PC-9 (cell line): ENCODE data around the gene LIF. TPM values are rescaled to one million over a fixed set of nuclear protein-coding genes. Genes with fewer than 3 reads are reported as not detected.
A peak's percentile ranks its signal among the peaks of the same experiment; 100 is the strongest.

ENCODE experiments used
- BruUV-seq: library from RNA; stranded (reverse); fragments of 400-500 nt; replicated peaks from 2 replicates; lab custom pipeline; 2021; lab: Mats Ljungman, UMichigan
- CTCF ChIA-PET: fragments of 300-600 bp; sonication (Branson Sonifier 250); formaldehyde crosslinking; loops from one replicate; lab custom pipeline; 2022; ENCODE audit warnings: antibody characterized with exemption; lab: Charles Lee
- POLR2A ChIA-PET: fragments of 300-600 bp; sonication (Branson Sonifier 250); formaldehyde crosslinking; loops from one replicate; lab custom pipeline; 2022; ENCODE audit warnings: antibody characterized with exemption; ENCODE audit not compliant: unreplicated experiment; lab: Charles Lee
- DNase-seq, 2 experiments: peaks; one replicate each; pipeline versions ENCODE4 v3.0.0 to v3.0.0-alpha.2; 2015 to 2022; ENCODE audit warnings: mixed read lengths in 1 of 2
- H2AFZ ChIP-seq: fragments of 200-600 bp; sonication (generic); 2 replicates; pipeline ENCODE4 v1.8.1; 2017; ENCODE audit warnings: antibody characterized with exemption
- H3F3A ChIP-seq: fragments of 200-600 bp; sonication (generic); 2 replicates; pipeline ENCODE4 v1.8.1; 2017; ENCODE audit warnings: antibody characterized with exemption, mild to moderate bottlenecking, low read depth; ENCODE audit not compliant: insufficient read depth
- H3K27ac ChIP-seq: fragments of 200-600 bp; sonication (generic); 2 replicates; pipeline ENCODE4 v1.6.1; 2016; ENCODE audit warnings: mixed run types
- H3K27me3 ChIP-seq: fragments of 200-600 bp; sonication (generic); 2 replicates; pipeline ENCODE4 v1.6.1; 2016; ENCODE audit warnings: low read depth, mixed run types; ENCODE audit not compliant: insufficient read depth
- H3K36me3 ChIP-seq: fragments of 200-600 bp; sonication (generic); 2 replicates; pipeline ENCODE4 v1.6.1; 2016; ENCODE audit warnings: low read depth, mixed run types
- H3K4me1 ChIP-seq: fragments of 200-600 bp; sonication (generic); replicated peaks from 2 replicates; pipeline ENCODE4 v1.6.1; 2016; ENCODE audit warnings: mixed run types; ENCODE audit not compliant: insufficient read depth
- H3K4me2 ChIP-seq: fragments of 200-600 bp; sonication (generic); 2 replicates; pipeline ENCODE4 v1.6.1; 2017; ENCODE audit warnings: mixed run types
- H3K4me3 ChIP-seq: fragments of 200-600 bp; sonication (generic); 2 replicates; pipeline ENCODE4 v1.6.1; 2016; ENCODE audit warnings: mixed run types
- H3K79me2 ChIP-seq: fragments of 200-600 bp; sonication (generic); 2 replicates; pipeline ENCODE4 v1.6.1; 2017; ENCODE audit warnings: low read depth, mixed run types
- H3K9me2 ChIP-seq: fragments of 200-600 bp; sonication (generic); 2 replicates; pipeline ENCODE4 v1.8.1; 2017; ENCODE audit warnings: mild to moderate bottlenecking; ENCODE audit not compliant: insufficient read depth
- H3K9me3 ChIP-seq: fragments of 200-600 bp; sonication (generic); 2 replicates; pipeline ENCODE4 v1.8.1; 2016; ENCODE audit warnings: low read depth; ENCODE audit not compliant: insufficient read depth
- H4K20me1 ChIP-seq: fragments of 200-600 bp; sonication (generic); 2 replicates; pipeline ENCODE4 v1.8.1; 2017; ENCODE audit not compliant: insufficient read depth
- CTCF ChIP-seq: fragments of 200-600 bp; sonication (generic); conservative IDR thresholded peaks from 2 replicates; pipeline ENCODE4 v1.6.1; 2017; ENCODE audit warnings: mixed run types, antibody characterized with exemption, mild to moderate bottlenecking, moderate library complexity
- EZH2 ChIP-seq: fragments of 200-600 bp; sonication (generic); IDR thresholded peaks from 2 replicates; pipeline ENCODE4 v1.8.0; 2017; ENCODE audit warnings: antibody characterized with exemption, low read depth
- intact Hi-C: fragments of 100-400 bp; cut with micrococcal nuclease; formaldehyde crosslinking; loops from one replicate; pipeline ENCODE4 v1.10.0; 2022; ENCODE audit not compliant: unreplicated experiment
- total RNA-seq: library from RNA; stranded (reverse); gene quantifications from 2 replicates; pipeline ENCODE4 v1.2.3, GENCODE V29; 2021

LIF gene
- total RNA-seq, 1 experiment from 2014 or later = 17.4 TPM

- no peaks in the 10 kb centered on the region for H3K9me2 ChIP-seq
- CTCF ChIA-PET = interaction anchor here (1.0 kb wide), 1 partner anchor 28 kb away, joined by 4 read pairs; no protein-coding TSS in a partner anchor
- H3F3A ChIP-seq = peaks cover 38% of the 10 kb centered on the region
- H3K79me2 ChIP-seq = peaks cover 34% of the 10 kb centered on the region
- H3K27ac ChIP-seq = peak overlapping the region; percentile 76
- peaks cover 54% of the 10 kb centered on the region for H3K4me1 ChIP-seq
- TF ChIP-seq CTCF (no peak), EZH2 (no peak)
- peak in 1 of 2 experiments; percentile 52 for DNase-seq
- no peaks in the 10 kb centered on the region for H3K9me3 ChIP-seq
- no peaks in the 10 kb centered on the region for H3K27me3 ChIP-seq
- H3K4me3 ChIP-seq = no peak overlapping the region
- no peaks in the 10 kb centered on the region for H3K36me3 ChIP-seq
- no peak overlapping the region for H2AFZ ChIP-seq
- POLR2A ChIA-PET = interaction anchor here (0.7 kb wide), 1 partner anchor 741 kb away, joined by 4 read pairs; no protein-coding TSS in a partner anchor
- no TSS peak for BruUV-seq
- H4K20me1 ChIP-seq = no peaks in the 10 kb centered on the region
- peak overlapping the region; percentile 49 for H3K4me2 ChIP-seq
- intact Hi-C loops = loop anchor here (10.0 kb wide), 1 partner anchor 344 kb away; the partner anchor contains the start of gene TCN2
Observed at GRCh38 chr22:30260682-30261081, 14.1 kb upstream of the LIF start.

- H4K20me1 ChIP-seq = no peaks in the 10 kb centered on the region
- H3K27me3 ChIP-seq = no peaks in the 10 kb centered on the region
- DNase-seq = no peak
- H3K4me3 ChIP-seq = no peak overlapping the region
- no peaks in the 10 kb centered on the region for H3K9me3 ChIP-seq
- H2AFZ ChIP-seq = no peak overlapping the region
- ChIA-PET POLR2A (no interaction called here), CTCF (no interaction called here)
- peak overlapping the region; percentile 49 for H3K4me2 ChIP-seq
- H3K36me3 ChIP-seq = peaks cover 2% of the 10 kb centered on the region; the same call in 1 of the 2 replicates
- intact Hi-C loops = loop anchor here (10.0 kb wide), 1 partner anchor 345 kb away; the partner anchor contains the start of gene TCN2
- peaks cover 57% of the 10 kb centered on the region for H3K4me1 ChIP-seq
- no TSS peak for BruUV-seq
- no peak for TF ChIP-seq EZH2
- TF ChIP-seq CTCF = no peak
- peaks cover 42% of the 10 kb centered on the region for H3F3A ChIP-seq
- H3K27ac ChIP-seq = peak overlapping the region; percentile 76
- peaks cover 39% of the 10 kb centered on the region for H3K79me2 ChIP-seq
- no peaks in the 10 kb centered on the region for H3K9me2 ChIP-seq
Observed at GRCh38 chr22:30260276-30260675, 13.7 kb upstream of the LIF start.

DNA sequence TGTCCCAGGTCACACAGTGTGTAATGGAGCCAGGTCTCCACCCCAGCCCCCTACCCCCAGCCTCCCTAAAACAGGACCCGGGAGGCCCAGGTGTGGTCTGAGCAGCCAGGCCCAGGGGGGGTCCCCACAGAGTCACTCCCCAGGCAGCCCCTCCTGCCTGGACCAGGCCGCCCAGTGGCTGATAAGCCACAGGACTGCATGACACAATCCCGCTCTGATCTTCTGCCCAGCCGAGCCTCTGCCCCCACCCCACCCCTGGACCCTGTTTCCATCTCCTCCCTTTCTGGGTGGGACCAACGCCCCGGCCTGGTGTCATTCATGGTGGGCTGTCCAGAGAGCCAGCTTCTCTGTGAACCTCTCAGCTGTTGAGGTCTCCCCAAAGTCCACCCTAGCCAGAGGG lies 7.8 kb upstream of the LIF start:
- peaks cover 75% of the 10 kb centered on the region for H3K4me1 ChIP-seq
- peaks cover 76% of the 10 kb centered on the region for H3F3A ChIP-seq
- CTCF ChIA-PET = interaction anchor here (0.7 kb wide), 1 partner anchor 35 kb away, joined by 3 read pairs; the partner anchor contains the start of gene CASTOR1
- H3K79me2 ChIP-seq = peaks cover 83% of the 10 kb centered on the region
- H4K20me1 ChIP-seq = no peaks in the 10 kb centered on the region
- no peaks in the 10 kb centered on the region for H3K27me3 ChIP-seq
- no peak for DNase-seq
- BruUV-seq = no TSS peak
- no peaks in the 10 kb centered on the region for H3K9me2 ChIP-seq
- peaks cover 34% of the 10 kb centered on the region for H3K36me3 ChIP-seq
- intact Hi-C loops = loop anchor here (1.0 to 5.0 kb wide), 2 partner anchors 26 to 632 kb away; no protein-coding TSS in a partner anchor
- H3K27ac ChIP-seq = peak overlapping the region; percentile 100
- H2AFZ ChIP-seq = no peak overlapping the region
- H3K4me3 ChIP-seq = peak overlapping the region; percentile 90; the same call in 1 of the 2 replicates
- no peaks in the 10 kb centered on the region for H3K9me3 ChIP-seq
- POLR2A ChIA-PET = interaction anchor here (1.0 kb wide), 1 partner anchor 19 kb away, joined by 9 read pairs; no protein-coding TSS in a partner anchor
- H3K4me2 ChIP-seq = peak overlapping the region; percentile 88
- TF ChIP-seq CTCF (no peak), EZH2 (no peak)
